ENCODE data around the gene OLFML2B. TPM values are rescaled to one million over a fixed set of nuclear protein-coding genes. Genes with fewer than 3 reads are reported as not detected.

The OLFML2B gene
- total RNA-seq, 1 experiment from 2014 or later: 20.5 TPM

- peak; percentile 39 for DNase-seq (ENCODE audit: low read depth)
- in situ Hi-C loops (cut with HindIII; ENCODE audit: low pct_unique_long_range_greater_than_20kb, low sequenced_read_pairs): no loop called here
Measured at GRCh38 chr1:161958425-161958824, 65.2 kb downstream of the OLFML2B start.

- in situ Hi-C loops (cut with HindIII; ENCODE audit: low pct_unique_long_range_greater_than_20kb, low sequenced_read_pairs): no loop called here
- no peak for DNase-seq (ENCODE audit: low read depth)
Measured at GRCh38 chr1:161956930-161957329, 66.7 kb downstream of the OLFML2B start.

GRCh38 chr1:161956097-161956496 is 67.6 kb downstream of the OLFML2B start:
- DNase-seq (ENCODE audit: low read depth): no peak
- in situ Hi-C loops (cut with HindIII; ENCODE audit: low pct_unique_long_range_greater_than_20kb, low sequenced_read_pairs): no loop called here

GRCh38 chr1:161955606-161956005 is 68.1 kb downstream of the OLFML2B start:
- no peak for DNase-seq (ENCODE audit: low read depth)
- in situ Hi-C loops (cut with HindIII; ENCODE audit: low pct_unique_long_range_greater_than_20kb, low sequenced_read_pairs): no loop called here

GRCh38 chr1:161954466-161954865 is 69.2 kb downstream of the OLFML2B start:
- no peak for DNase-seq (ENCODE audit: low read depth)
- in situ Hi-C loops (cut with HindIII; ENCODE audit: low pct_unique_long_range_greater_than_20kb, low sequenced_read_pairs): no loop called here

GRCh38 chr1:161954050-161954449 is 69.6 kb downstream of the OLFML2B start:
- peak; percentile 13 for DNase-seq (ENCODE audit: low read depth)
- in situ Hi-C loops (cut with HindIII; ENCODE audit: low pct_unique_long_range_greater_than_20kb, low sequenced_read_pairs): no loop called here

- in situ Hi-C loops (cut with HindIII; ENCODE audit: low pct_unique_long_range_greater_than_20kb, low sequenced_read_pairs): no loop called here
- no peak for DNase-seq (ENCODE audit: low read depth)
Measured at GRCh38 chr1:161953256-161953920, 70.3 kb downstream of the OLFML2B start.

GRCh38 chr1:161952607-161953172 is 71.0 kb downstream of the OLFML2B start:
- DNase-seq (ENCODE audit: low read depth): no peak
- in situ Hi-C loops (cut with HindIII; ENCODE audit: low pct_unique_long_range_greater_than_20kb, low sequenced_read_pairs): no loop called here

- in situ Hi-C loops (cut with HindIII; ENCODE audit: low pct_unique_long_range_greater_than_20kb, low sequenced_read_pairs): no loop called here
- no peak for DNase-seq (ENCODE audit: low read depth)
Measured at GRCh38 chr1:161951646-161952045, 72.0 kb downstream of the OLFML2B start.

GRCh38 chr1:161950377-161950776 is 73.3 kb downstream of the OLFML2B start:
- no peak for DNase-seq (ENCODE audit: low read depth)
- in situ Hi-C loops (cut with HindIII; ENCODE audit: low pct_unique_long_range_greater_than_20kb, low sequenced_read_pairs): no loop called here

GRCh38 chr1:161949548-161949947 is 74.1 kb downstream of the OLFML2B start:
- in situ Hi-C loops (cut with HindIII; ENCODE audit: low pct_unique_long_range_greater_than_20kb, low sequenced_read_pairs): no loop called here
- DNase-seq (ENCODE audit: low read depth): no peak

- in situ Hi-C loops (cut with HindIII; ENCODE audit: low pct_unique_long_range_greater_than_20kb, low sequenced_read_pairs): no loop called here
Measured at GRCh38 chr1:161948435-161948834, 75.2 kb downstream of the OLFML2B start.

GRCh38 chr1:161946071-161946987 is 77.3 kb downstream of the OLFML2B start:
- in situ Hi-C loops (cut with HindIII; ENCODE audit: low pct_unique_long_range_greater_than_20kb, low sequenced_read_pairs): no loop called here

More at GRCh38 chr1:161948435-161948834, 75.2 kb downstream of the OLFML2B start:
- no peak for DNase-seq (ENCODE audit: low read depth)

GRCh38 chr1:161945306-161946060 is 78.2 kb downstream of the OLFML2B start:
- in situ Hi-C loops (cut with HindIII; ENCODE audit: low pct_unique_long_range_greater_than_20kb, low sequenced_read_pairs): no loop called here
- no peak for DNase-seq (ENCODE audit: low read depth)

More at GRCh38 chr1:161946071-161946987, 77.3 kb downstream of the OLFML2B start:
- no peak for DNase-seq (ENCODE audit: low read depth)

- in situ Hi-C loops (cut with HindIII; ENCODE audit: low pct_unique_long_range_greater_than_20kb, low sequenced_read_pairs): no loop called here
- DNase-seq (ENCODE audit: low read depth): no peak
Measured at GRCh38 chr1:161944381-161944780, 79.3 kb downstream of the OLFML2B start.

GRCh38 chr1:161943737-161944136 is 79.9 kb downstream of the OLFML2B start:
- in situ Hi-C loops (cut with HindIII; ENCODE audit: low pct_unique_long_range_greater_than_20kb, low sequenced_read_pairs): no loop called here

GRCh38 chr1:161941726-161942436 is 81.8 kb downstream of the OLFML2B start:
- no peak for DNase-seq (ENCODE audit: low read depth)
- in situ Hi-C loops (cut with HindIII; ENCODE audit: low pct_unique_long_range_greater_than_20kb, low sequenced_read_pairs): no loop called here

More at GRCh38 chr1:161943737-161944136, 79.9 kb downstream of the OLFML2B start:
- no peak for DNase-seq (ENCODE audit: low read depth)

Measured in Caki2 (cell line).